M059J (cell line): ENCODE data around the gene SREK1IP1. TPM values are rescaled to one million over a fixed set of nuclear protein-coding genes. Genes with fewer than 3 reads are reported as not detected.

Source experiments
- DNase-seq: peaks from one replicate; pipeline ENCODE4 v3.0.0-alpha.2; 2012; ENCODE audit warnings: low read depth
- total RNA-seq: library from RNA; depleted of rRNA; stranded (reverse); fragments of >200 nt; shearing (Covaris generic); gene quantifications from 2 replicates; pipeline ENCODE4 v1.2.3, GENCODE V29; 2014; rRNA removed

The SREK1IP1 gene
- 4.1 and 7.6 TPM in 2 replicates for total RNA-seq

DNA sequence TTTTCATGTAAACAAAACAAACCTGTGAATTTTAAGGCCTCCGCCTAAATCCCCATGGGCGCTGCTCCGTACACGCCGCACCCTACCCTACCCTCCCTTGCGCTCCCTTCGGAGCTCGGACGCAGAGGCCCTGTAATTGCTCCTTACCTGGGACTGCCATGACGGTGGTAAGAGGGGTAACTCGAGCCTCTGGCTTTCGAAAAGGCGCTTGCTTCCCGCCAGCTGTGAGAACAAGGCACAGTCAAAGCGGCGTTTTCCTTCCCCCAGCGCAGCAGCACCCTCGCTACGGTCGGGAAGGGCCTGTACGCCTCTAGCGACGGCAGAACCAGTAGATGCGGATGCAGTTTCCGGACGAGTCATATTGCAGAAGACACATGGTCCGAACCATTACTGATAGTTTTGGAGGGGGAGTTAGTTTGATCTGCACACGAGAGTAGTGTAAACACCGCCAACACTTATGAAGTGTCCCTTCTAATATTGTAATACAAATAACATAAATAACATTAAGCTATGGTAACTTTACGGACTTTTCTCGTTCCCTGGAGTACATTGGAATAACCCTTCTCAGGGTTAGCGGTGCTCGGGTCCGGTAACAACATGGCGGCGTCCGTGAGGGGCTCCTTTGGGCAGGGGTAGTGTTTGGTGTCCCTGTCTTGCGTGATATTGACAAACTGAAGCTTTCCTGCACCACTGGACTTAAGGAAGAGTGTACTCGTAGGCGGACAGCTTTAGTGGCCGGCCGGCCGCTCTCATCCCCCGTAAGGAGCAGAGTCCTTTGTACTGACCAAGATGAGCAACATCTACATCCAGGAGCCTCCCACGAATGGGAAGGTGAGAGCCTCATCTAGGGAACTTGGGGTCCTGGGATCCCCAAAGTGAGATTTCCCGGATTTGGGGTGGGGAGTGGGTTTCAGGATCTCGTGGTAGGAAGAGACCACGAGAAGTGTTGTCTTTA lies at the start of gene SREK1IP1, which contains the start of gene CWC27:
TSS of gene SREK1IP1 (minus strand) at position 334 of the 955 bp plus-strand sequence. CDS start at position 160, 174 bp downstream.
TSS of gene CWC27 (plus strand) at position 573 of the 955 bp plus-strand sequence. CDS start at position 790, 217 bp downstream.
- peak; percentile 88 for DNase-seq

DNA sequence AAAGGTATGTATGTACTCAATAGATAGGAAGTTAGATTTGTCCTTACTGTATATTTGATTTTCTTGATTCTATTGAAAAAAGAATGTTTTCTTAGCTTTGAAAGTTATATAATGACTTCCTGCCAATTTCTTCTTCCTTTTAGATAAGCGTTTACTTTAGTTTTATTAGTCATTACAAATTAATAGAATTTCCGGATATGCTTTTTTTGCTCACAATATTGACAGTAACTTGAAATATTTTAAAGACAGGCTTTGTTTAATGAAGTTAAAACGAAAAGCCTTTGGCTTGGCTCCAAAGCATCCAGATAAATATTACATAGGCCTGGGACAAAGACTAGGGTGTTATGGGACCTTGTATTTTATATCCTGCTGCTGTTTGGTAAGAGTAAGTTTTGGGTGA lies 49.8 kb upstream of the SREK1IP1 start:
- no peak for DNase-seq

- DNase-seq = no peak
Observed at GRCh38 chr5:64814073-64814472, 45.6 kb upstream of the SREK1IP1 start.

DNA sequence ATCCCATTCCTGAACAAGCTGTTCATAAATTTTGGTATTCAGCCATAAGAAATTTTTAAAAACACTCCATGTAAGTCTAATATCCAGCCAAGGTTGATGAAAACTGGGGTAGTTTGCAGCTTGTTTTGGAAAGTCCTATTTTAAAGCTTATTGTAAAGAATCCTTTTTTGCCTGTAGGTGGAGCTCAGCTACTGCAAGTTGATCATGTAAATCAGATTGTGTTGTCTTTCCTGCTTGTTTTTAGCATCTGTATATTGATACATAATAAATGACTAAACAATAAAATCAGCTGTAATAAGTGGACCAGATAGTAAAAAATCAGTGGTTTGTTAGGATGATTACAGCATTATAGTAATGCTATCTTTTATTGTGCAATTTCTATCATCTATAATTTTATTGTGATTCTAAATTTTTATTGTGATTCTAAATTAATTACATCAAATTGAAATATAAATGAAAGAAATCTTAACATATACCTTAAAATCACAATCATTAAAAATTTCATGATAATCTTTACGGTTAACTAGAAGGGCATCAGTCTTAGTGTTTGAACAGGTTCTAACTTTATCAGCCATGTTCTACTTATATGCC lies 42.7 kb upstream of the SREK1IP1 start:
- DNase-seq = peak; percentile 52

GRCh38 chr5:64807520-64807919 lies 39.0 kb upstream of the SREK1IP1 start:
- peak; percentile 32 for DNase-seq

DNA sequence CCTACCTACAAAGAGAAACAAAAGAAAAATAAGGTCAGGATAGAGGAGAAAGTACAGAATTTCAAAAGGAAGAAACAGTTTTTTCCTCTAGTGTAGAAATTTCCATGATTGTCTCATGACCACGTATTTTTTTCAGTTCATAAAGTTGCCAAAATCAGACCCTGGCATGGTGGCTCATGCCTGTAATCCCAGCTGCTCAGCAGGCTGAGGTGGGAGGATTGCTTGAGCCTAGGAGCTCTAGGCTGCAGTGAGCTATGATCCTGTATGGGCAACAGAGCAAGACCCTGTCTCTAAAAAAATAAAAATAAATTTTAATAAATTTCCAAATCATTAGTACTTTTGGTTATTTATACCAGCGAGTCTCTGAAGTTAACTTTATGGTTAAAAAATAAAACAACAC lies 38.0 kb upstream of the SREK1IP1 start:
- no peak for DNase-seq

GRCh38 chr5:64800926-64801325 lies 32.4 kb upstream of the SREK1IP1 start:
- DNase-seq = no peak

DNA sequence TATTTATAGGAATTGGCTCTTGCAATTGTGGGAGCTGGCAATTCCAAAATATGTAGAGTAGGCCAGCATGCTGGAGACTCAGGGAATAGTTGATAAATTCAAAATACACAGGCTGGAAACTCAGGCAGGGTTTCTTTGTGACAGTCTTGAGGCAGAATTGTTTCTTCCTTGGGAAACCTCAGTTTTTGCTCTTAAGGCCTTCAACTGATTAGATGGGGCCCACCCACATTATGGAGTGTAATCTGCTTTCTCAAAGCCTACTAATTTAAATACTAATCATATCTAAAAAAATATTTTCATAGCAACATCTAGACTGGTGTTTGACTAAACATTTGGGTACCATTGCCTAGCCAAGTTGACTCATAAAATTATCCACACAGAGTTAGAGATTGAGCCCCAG lies 27.8 kb upstream of the SREK1IP1 start:
- no peak for DNase-seq

DNA sequence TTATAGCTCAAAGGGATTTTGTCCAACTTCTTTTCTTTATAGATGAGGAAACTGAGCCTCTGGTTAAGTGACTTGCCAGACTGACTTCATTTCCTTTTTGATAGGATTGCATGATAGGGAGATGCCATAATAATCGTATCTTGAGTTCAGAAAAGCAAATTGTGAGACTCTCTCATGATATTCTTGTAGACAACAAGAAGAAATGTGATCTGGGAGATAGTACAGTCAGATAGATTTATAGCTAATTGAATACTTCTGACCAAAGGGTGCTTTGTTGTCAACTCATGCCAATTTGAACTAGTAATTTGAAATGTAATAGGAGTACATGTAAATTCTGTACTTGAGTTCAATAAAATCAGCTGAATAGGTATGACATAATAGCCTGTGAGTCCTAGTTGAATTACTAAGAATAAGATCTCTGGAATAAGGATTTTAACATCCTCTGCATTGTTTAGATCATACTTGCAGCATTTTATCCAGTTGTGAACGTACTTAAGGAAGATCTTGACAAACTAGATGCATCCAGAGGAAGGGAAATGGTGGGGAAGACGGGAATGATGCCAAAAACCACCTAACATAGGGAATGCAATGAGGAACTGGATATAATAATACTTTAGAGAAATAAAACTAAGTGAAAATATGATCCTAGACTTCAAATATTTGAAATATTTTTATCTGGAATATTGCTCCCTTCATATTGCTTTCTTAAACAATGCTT lies 25.7 kb upstream of the SREK1IP1 start:
- no peak for DNase-seq

DNA sequence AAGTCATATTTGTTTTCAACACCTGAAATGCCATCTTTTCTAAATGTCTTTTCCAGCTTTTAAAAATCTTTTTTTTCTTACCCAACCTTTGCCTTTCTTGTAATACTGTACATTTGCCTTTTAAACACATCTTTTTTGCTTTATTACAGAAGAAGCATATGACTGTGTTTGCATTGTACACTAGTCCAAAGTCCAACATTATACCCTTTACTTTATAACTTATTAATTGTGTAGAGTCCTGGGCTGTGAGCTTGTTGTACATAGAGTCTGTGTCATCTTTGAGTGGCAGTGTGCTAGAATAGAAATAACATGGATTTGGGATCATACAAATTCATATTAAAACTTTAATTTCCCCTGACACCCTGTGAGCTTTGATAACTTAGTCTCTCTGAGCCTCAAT lies 24.0 kb upstream of the SREK1IP1 start:
- DNase-seq = no peak

DNA sequence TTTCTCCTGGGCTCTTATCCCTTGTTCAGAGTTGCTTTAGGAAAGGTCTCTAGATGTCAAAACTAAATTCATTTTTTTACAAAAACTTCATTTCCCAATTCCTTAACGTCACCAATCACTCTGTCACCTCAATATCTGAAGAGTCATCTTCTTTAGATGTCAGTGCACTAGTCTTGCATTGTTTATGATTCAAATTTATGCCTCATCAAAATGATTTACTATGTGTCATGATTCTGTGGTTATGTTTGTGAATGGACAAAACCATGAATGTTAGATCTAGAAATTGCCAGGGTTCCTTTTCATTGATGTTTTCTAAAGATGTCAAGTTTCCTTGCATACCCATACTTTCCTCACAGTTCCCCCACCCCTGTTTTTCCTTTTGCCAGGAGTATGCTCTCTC lies 21.7 kb upstream of the SREK1IP1 start:
- DNase-seq = peak; percentile 15

GRCh38 chr5:64789457-64789856 lies 21.0 kb upstream of the SREK1IP1 start:
- peak; percentile 20 for DNase-seq

GRCh38 chr5:64788156-64788555 lies 19.7 kb upstream of the SREK1IP1 start:
- DNase-seq = no peak

DNA sequence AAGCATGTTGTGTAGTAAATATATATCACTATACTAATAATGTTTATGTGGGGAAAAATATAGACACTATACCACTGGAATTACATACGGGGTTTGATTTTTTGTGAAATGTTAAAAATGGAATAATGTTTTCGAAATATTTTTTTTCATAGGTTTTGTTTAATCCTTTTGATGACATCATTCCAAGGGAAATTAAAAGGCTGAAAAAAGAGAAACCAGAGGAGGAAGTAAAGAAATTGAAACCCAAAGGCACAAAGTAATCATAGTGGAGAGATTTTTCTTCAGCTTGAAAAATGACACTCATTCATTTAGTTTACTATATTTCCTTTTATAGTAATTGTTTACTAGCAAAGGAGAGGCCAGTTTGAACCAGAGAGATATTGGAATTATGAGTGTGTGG lies 17.9 kb upstream of the SREK1IP1 start:
- no peak for DNase-seq

DNA sequence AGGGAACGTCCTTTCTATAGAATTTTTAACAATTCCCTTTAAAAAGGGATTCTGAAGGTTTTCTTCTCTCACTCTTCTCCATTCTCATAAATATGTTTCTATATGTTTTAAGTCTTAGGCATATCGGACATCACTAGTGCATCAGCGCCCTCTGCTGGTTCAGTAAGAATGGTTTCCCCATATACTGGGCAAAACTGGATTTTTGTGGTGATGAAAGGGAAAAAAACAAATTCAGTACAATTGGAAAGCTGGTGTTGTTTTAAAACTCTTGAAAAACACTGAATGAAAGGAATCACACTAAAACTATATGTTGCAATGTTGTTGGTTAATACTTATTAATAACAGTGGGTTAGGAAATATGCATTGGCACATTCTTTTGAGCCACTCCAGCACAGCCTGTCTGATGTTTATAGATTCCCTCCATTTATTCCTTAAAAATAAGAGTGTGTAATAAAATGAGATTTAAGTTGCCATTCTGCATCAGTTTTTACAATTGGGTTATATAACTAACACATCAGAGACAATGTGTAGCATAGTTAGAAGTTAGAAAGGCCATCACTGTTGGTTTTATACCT lies 16.0 kb upstream of the SREK1IP1 start:
- peak; percentile 69 for DNase-seq

- no peak for DNase-seq
Observed at GRCh38 chr5:64775291-64775690, 6.8 kb upstream of the SREK1IP1 start.

DNA sequence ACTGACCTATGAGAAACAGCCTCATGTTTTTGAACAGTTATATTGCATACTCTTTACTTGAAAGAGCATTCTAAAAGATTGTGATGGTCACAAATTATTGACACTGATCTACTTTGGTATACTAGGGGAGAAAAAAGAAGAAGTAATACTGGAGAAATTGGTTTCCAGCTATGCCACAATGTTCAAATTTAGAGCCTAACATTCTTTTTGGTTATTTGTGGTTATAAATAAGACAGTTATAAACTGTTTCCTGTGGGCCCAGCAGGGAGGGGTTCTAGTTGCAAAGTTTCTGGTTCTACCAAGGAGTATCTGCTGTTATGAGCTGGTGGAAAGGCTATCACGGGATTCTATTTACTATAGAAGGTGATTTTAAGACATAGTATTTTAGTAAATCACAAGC lies 5.0 kb upstream of the SREK1IP1 start:
- DNase-seq = no peak

DNA sequence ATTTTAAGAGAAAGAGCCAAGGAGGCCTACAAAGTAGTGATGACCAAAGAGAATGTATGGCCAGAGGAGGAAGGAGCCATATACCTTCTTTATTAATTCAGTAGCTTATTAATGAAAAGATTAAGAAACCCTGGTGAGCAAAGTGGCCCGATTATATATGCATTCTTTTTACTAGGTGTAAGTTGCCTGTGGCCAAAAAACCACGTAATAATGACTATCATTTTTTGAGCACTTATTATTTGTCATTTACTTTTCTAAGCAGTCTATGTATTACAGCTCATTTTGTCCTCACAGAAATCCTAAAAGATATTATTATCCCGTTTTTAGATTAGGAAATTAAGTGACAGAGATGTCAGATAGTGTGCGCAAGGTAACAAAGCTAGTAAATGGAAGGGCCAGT lies 3.2 kb upstream of the SREK1IP1 start:
- no peak for DNase-seq

- no peak for DNase-seq
Observed at GRCh38 chr5:64769855-64770254, 1.4 kb upstream of the SREK1IP1 start.

- peak; percentile 15 for DNase-seq
Observed at GRCh38 chr5:64767959-64768357, 533 bp downstream of the SREK1IP1 start.

DNA sequence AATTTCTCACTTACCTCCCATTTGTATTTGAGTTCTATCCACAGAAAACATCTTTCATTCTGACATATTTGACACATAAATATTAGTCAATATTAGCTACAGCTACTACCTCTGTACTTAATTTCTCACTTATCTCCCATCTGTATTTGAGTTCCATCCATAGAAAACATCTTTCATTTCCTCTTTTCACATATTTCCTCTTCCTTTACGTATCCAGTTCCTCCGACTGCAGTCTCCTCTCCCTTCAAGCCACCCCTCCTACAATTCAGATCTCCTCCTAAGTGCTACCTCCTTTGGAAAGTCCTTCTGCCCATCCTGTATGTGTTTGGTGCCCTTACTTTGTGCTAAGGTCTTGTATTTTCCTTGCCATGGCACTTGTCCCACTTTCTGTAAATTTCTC lies 1.6 kb downstream of the SREK1IP1 start:
- DNase-seq = no peak
